HG03520 (cell line): ENCODE measurements around the gene WFDC12.
"Not testable (repeated sequence)": the region's sequence is repeated elsewhere in the genome, so short reads cannot be mapped to it uniquely, and the experiment has no call there.

Experiments
- ATAC-seq: cut with Tn5 transposase; IDR thresholded peaks from one replicate; pipeline ENCODE4 v1.9.1; 2021; ENCODE audit warnings: mild to moderate bottlenecking, moderate library complexity; ENCODE audit not compliant: unreplicated experiment

The WFDC12 gene, protein sequence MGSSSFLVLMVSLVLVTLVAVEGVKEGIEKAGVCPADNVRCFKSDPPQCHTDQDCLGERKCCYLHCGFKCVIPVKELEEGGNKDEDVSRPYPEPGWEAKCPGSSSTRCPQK

GRCh38 chr20:45124365-45124764 lies at the start of gene WFDC12:
WFDC12 (minus strand) TSS chr20:45124465; CDS start chr20:45124447, 18 bp downstream.
- no peak for ATAC-seq

GRCh38 chr20:45173522-45173921 lies 49.3 kb upstream of the WFDC12 start:
- ATAC-seq, result no peak

GRCh38 chr20:45164906-45165305 lies 40.6 kb upstream of the WFDC12 start:
- no peak for ATAC-seq

GRCh38 chr20:45163083-45163803 lies 39.0 kb upstream of the WFDC12 start:
- ATAC-seq, result no peak

GRCh38 chr20:45157962-45158361 lies 33.7 kb upstream of the WFDC12 start:
- ATAC-seq, result no peak

GRCh38 chr20:45156713-45157112 lies 32.4 kb upstream of the WFDC12 start:
- ATAC-seq, result no peak

DNA sequence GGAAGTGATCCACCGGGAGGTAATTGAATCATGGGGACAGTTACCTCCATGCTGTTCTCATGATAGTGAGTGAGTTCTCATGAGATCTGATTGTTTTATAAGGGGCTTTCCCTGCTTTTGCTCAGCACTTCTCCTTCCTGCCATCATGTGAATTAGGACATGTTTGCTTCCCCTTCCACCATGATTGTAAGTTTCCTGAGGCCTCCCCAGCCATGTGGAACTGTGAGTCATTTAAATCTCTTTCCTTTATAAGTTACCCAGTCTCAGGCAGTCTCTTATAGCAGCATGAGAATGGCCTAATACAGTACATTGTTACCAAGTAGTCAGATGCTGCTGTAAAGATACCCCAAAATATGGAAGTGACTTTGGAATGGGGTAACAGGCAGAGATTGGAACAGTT lies 30.5 kb upstream of the WFDC12 start:
- ATAC-seq, result not testable (repeated sequence)

DNA sequence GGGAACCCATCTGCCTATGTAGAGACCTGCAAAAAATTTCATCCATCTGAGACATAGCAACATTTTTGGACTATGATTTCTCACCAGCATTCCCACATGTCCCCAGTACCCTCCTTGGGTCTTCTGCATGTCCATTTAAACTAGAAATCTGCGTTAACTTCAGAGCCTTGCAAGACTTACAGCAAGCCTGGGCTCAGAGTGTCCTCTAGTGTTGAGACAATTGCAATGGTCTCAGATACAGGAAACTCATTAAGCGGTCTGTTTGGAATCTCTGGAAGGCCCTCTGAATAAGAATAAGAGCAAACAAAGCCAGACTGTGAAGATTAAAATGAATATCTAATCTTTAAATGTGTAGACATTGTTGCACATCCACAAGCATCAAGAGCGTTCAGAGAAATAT lies 29.9 kb upstream of the WFDC12 start:
- ATAC-seq, result no peak

GRCh38 chr20:45153752-45154151 lies 29.5 kb upstream of the WFDC12 start:
- no peak for ATAC-seq

- ATAC-seq, result no peak
These were observed 28.9 kb upstream of the WFDC12 start for GRCh38 chr20:45153147-45153546.

- ATAC-seq, result no peak
These were observed 28.1 kb upstream of the WFDC12 start for GRCh38 chr20:45152405-45152804.

DNA sequence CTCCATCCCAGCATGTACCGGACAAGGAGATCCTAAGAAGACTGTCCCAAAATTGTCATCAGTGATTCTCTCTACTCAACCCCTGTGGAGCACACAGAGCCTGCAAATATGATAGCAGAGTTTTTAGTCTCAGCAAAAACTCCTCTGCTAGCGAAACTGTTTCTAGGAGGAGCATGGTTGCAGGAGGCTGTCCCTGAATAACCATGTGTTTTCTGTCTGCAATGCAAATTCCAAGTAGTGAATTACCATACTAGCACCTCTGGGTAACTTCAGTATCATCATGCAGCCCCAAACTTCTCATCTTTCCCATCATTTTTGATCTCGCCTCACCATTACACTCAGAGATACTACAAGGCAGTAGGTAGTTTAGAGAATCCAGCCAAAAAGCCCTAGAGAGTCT lies 24.8 kb upstream of the WFDC12 start:
- no peak for ATAC-seq

DNA sequence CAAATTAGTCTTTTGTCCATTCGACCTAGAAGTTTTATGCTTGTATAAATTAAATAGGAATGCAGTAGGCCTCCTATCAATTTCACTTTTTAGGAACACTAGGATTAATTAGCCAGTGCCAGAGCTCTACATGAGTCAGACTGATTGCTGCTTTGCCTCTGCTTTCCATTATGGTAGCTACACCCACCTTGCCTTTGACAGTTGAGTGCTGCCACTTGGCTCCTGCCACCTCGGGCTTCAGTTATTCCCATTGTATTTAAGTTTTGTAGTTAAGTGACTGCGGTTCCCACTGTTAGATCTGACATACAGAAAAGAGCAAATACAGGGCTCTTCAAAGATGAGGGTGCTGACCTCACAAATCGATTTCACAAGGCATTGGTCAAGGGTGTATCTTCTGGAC lies 16.6 kb upstream of the WFDC12 start:
- ATAC-seq, result no peak

GRCh38 chr20:45139733-45140375 lies 15.6 kb upstream of the WFDC12 start:
- not testable (repeated sequence) for ATAC-seq

- no peak for ATAC-seq
These were observed 14.5 kb upstream of the WFDC12 start for GRCh38 chr20:45138561-45139300.

- ATAC-seq, result no peak
These were observed 12.6 kb upstream of the WFDC12 start for GRCh38 chr20:45136911-45137310.

DNA sequence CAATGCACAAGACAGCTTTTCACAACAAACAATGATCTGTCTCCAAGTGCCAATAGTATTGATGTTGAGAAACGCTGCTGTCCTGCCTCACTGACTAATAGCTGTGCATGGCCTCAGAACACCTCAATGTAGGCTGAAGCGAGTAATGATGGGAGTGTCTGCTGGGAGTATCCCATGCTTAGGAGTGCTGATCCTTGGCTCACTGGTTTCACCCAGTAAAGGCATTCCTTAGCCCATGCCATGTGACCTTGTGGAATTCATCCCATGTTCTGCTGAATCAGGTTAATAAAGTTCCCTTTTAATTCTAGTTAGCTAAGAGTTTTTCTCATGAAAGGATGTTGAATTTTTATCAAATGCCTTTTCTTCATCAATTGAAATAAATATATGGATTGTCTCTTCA lies 3.8 kb upstream of the WFDC12 start:
- ATAC-seq, result no peak

DNA sequence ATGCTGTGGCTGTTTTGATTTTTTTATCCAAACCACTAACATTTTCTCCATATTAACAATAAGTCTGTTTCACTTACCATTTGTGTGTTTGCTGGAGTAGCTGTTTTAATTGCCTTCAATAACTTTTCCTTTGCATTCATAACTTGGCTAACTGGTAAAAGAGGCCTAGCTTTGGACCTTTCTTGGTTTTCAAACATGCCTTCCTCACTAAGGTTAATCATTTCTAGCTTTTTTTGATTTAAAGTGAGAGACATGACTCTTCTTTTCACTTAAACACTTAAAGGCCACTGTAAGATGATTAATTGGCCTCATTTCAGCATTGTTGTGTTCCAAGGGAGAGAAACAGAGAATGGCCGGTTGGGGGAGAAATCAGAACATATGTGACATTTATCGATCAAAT lies 2.9 kb downstream of the WFDC12 start:
- no peak for ATAC-seq

DNA sequence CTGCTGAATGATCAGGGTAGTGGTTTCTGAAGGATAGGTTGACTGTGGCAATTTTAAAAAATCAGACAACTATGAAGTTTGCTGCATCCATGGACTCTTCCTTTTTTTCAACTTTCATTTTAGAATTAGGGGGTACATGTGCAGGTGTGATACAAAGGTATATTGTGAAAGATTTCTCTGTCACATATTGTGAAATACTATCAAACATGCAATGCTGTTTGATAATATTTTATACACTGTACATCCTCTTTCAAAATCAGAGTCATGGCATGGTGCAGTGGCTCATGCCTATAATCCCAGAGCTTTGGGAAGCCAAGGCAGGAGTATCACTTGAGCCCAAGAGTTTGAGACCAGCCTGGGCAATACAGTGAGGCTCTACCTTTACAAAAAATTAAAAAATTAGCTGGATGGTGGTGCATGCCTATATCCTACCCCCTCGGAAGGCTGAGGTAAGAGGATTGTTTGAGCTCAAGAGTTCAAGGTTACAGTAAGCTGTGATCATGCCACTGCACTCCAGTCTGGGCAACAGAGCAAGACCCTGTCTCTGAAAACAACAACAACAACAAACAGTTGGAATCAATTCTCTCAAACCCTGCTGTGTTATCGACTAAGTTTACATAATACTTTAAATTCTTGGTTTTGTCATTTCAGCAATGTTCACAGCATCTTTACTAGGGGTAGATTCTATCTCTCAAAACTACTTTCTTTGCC lies 4.6 kb downstream of the WFDC12 start:
- ATAC-seq, result no peak

- no peak for ATAC-seq
These were observed 6.2 kb downstream of the WFDC12 start for GRCh38 chr20:45118028-45118427.

DNA sequence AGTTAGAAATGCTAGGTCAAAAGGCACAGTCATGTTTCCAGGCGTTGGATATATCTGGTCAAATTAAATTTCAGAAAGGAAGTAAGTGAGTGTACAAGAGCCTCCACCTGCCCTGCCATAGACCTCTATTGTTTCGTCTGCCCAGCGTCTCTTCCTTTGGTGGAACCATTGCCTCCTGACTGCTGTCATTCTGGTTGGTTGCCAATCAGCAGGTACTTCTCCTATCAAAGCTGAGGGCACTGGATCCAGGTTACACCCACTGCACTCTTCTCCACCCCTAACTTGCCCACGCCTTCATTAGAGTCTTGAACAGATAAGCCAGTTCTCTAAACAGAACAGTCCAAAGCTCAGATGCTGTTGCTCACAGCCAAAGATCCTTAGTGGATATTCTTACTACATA lies 6.7 kb downstream of the WFDC12 start:
- no peak for ATAC-seq
